ENCODE measurements around the gene FGF9.

The FGF9 gene

DNA sequence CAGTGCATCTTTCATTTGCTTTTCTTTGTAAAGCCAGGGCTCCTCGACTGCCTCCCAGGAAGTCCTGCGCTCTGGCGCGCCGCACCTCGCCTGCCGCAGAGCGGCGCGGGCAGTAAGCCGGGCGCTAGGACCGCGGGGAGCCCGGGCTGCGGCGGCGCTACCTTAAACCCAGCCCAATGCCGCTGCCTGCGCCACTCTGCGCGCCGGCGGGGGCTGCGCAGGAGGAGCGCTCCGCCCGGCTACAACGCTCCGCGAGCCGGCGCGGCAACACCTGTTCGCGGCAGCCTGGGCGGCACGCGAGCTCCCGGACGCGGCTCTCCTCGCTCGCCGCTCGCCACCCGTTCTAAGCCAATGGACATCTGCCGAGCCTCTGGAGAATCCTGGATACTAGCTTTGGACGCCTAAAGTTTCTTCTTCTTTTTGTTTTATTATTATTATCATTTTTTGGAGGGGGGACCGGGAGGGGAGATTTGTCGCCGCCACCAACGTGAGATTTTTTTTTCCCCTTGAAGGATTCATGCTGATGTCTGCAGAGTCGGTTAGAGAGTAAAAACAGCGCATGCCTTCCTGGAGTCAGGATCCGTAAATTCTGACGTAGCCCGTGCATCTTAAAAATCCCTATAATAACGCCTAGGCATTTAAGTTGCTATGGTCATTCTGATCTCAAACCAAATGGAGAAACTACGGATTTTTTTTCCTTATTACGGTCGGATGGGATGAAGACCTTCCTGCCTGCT lies at the start of gene FGF9:
FGF9 (plus strand) TSS at position 191 of the 737 bp plus-strand sequence. CDS start 840 bp downstream, outside the sequence.
- Histone ChIP-seq H3K9me3 (ENCODE audit: control insufficient read depth in 2 of 2, low read length in 2 of 2) (peaks cover 0 to 2% of the 10 kb centered on the region in 2 donors), H3K36me3 (ENCODE audit: control insufficient read depth in 2 of 2, insufficient read depth in 2 of 2, low read length in 2 of 2) (no peaks in the 10 kb centered on the region), H3K4me3 (ENCODE audit: low read length in 2 of 2) (peak within 1 kb of the TSS; percentile 75 to 76), H3K4me1 (ENCODE audit: control insufficient read depth in 2 of 2, insufficient read depth in 2 of 2, low read length in 2 of 2) (peaks cover 24 to 40% of the 10 kb centered on the region in 2 donors), H3K27me3 (ENCODE audit: control insufficient read depth in 2 of 2, insufficient read depth in 2 of 2, low read length in 2 of 2) (peaks cover 4 to 12% of the 10 kb centered on the region in 2 donors), H3K27ac (ENCODE audit: low read depth in 2 of 2, low read length in 2 of 2) (peak within 1 kb of the TSS in 1 of 2 donors; percentile 56), H3K9ac (ENCODE audit: low read depth in 1 of 2, low read length in 2 of 2) (peak within 1 kb of the TSS; percentile 38 to 57)

- Histone ChIP-seq H3K4me1 (ENCODE audit: control insufficient read depth in 2 of 2, insufficient read depth in 2 of 2, low read length in 2 of 2) (no peaks in the 10 kb centered on the region), H3K27ac (ENCODE audit: low read depth in 2 of 2, low read length in 2 of 2) (no peak overlapping the region), H3K27me3 (ENCODE audit: control insufficient read depth in 2 of 2, insufficient read depth in 2 of 2, low read length in 2 of 2) (no peaks in the 10 kb centered on the region), H3K9me3 (ENCODE audit: control insufficient read depth in 2 of 2, low read length in 2 of 2) (no peaks in the 10 kb centered on the region), H3K36me3 (ENCODE audit: control insufficient read depth in 2 of 2, insufficient read depth in 2 of 2, low read length in 2 of 2) (no peaks in the 10 kb centered on the region), H3K4me3 (ENCODE audit: low read length in 2 of 2) (no peak overlapping the region), H3K9ac (ENCODE audit: low read depth in 1 of 2, low read length in 2 of 2) (no peak overlapping the region)
These were observed 45.5 kb upstream of the FGF9 start for GRCh38 chr13:21625366-21625765.

DNA sequence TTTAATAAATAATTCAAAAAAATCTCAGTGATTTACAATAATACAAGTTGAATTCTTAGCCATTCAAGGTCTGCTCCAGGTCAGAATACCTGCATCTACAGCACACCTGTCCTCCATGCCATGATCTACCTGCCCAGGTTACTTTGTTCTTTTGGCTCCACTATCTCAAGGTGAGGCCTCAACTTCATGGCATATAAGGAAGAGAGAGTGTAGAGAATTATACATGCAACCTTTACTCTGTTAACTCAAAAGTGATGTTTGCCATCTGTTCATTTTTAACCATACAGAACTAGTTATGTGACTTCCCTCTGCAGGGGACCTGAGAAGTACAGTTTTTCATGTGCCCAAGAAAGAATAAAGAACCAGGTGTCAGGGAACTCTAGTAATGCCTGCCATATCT lies 38.7 kb upstream of the FGF9 start:
- Histone ChIP-seq H3K9ac (ENCODE audit: low read depth in 1 of 2, low read length in 2 of 2) (no peak overlapping the region), H3K9me3 (ENCODE audit: control insufficient read depth in 2 of 2, low read length in 2 of 2) (no peaks in the 10 kb centered on the region), H3K4me3 (ENCODE audit: low read length in 2 of 2) (no peak overlapping the region), H3K27me3 (ENCODE audit: control insufficient read depth in 2 of 2, insufficient read depth in 2 of 2, low read length in 2 of 2) (no peaks in the 10 kb centered on the region), H3K36me3 (ENCODE audit: control insufficient read depth in 2 of 2, insufficient read depth in 2 of 2, low read length in 2 of 2) (no peaks in the 10 kb centered on the region), H3K27ac (ENCODE audit: low read depth in 2 of 2, low read length in 2 of 2) (no peak overlapping the region), H3K4me1 (ENCODE audit: control insufficient read depth in 2 of 2, insufficient read depth in 2 of 2, low read length in 2 of 2) (no peaks in the 10 kb centered on the region)

- H3K4me1 ChIP-seq (ENCODE audit: control insufficient read depth in 2 of 2, insufficient read depth in 2 of 2, low read length in 2 of 2) = peaks cover 0 to 2% of the 10 kb centered on the region in 2 donors
- no peak overlapping the region for H3K4me3 ChIP-seq (ENCODE audit: low read length in 2 of 2)
- no peak overlapping the region for H3K9ac ChIP-seq (ENCODE audit: low read depth in 1 of 2, low read length in 2 of 2)
- H3K27ac ChIP-seq (ENCODE audit: low read depth in 2 of 2, low read length in 2 of 2) = no peak overlapping the region
- H3K9me3 ChIP-seq (ENCODE audit: control insufficient read depth in 2 of 2, low read length in 2 of 2) = no peaks in the 10 kb centered on the region
- no peaks in the 10 kb centered on the region for H3K36me3 ChIP-seq (ENCODE audit: control insufficient read depth in 2 of 2, insufficient read depth in 2 of 2, low read length in 2 of 2)
- no peaks in the 10 kb centered on the region for H3K27me3 ChIP-seq (ENCODE audit: control insufficient read depth in 2 of 2, insufficient read depth in 2 of 2, low read length in 2 of 2)
These were observed 34.2 kb upstream of the FGF9 start for GRCh38 chr13:21636656-21637055.

GRCh38 chr13:21637296-21637695 lies 33.6 kb upstream of the FGF9 start:
- Histone ChIP-seq H3K36me3 (ENCODE audit: control insufficient read depth in 2 of 2, insufficient read depth in 2 of 2, low read length in 2 of 2) (no peaks in the 10 kb centered on the region), H3K4me3 (ENCODE audit: low read length in 2 of 2) (peak overlapping the region in 1 of 2 donors; percentile 42), H3K27me3 (ENCODE audit: control insufficient read depth in 2 of 2, insufficient read depth in 2 of 2, low read length in 2 of 2) (no peaks in the 10 kb centered on the region), H3K9ac (ENCODE audit: low read depth in 1 of 2, low read length in 2 of 2) (no peak overlapping the region), H3K4me1 (ENCODE audit: control insufficient read depth in 2 of 2, insufficient read depth in 2 of 2, low read length in 2 of 2) (peaks cover 0 to 2% of the 10 kb centered on the region in 2 donors), H3K27ac (ENCODE audit: low read depth in 2 of 2, low read length in 2 of 2) (peak overlapping the region; percentile 34 to 38), H3K9me3 (ENCODE audit: control insufficient read depth in 2 of 2, low read length in 2 of 2) (no peaks in the 10 kb centered on the region)

DNA sequence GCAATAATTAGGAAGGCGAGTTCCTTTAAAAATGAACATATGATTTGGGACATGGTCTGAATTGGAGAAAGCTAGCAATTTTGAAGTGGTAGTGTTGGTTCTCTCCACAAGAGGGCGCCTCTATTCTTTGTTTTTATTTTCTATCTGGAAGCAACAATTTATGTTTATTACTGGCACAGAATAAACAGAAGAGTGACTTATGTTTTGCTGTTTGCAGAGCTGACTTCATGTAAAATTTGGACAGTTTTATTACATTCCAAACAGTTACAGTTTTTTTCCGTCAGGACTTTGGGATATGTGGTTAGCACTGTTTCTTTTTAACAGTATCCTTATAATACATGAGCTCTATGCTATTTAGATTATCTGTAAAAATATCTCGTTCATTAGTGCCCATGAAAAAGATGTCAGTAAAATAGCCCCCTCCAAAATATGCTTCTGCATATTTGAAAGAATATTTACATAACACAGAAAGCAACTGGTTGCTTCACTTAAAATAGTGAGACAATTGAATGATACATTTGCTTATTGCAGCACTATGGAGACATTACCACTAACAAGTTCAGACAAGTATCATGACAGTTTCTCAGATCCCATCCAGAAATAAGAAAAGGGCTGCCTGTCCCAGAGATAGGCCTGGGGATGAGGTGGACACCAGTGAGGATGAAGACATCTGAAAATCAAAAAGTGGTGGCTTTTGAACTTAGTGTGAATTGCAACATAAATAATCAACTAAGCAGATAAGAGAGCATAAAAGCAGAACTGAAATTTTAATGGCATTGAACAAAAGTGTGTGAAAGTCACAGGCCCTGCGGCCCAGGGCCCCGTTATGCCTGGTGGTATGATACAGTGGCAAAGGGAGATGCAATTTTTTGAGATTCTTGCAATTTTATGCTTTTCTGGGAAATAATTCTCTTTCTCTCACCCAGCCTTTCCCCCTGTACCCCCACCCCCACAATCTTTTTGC lies 32.3 kb upstream of the FGF9 start:
- Histone ChIP-seq H3K27me3 (ENCODE audit: control insufficient read depth in 2 of 2, insufficient read depth in 2 of 2, low read length in 2 of 2) (no peaks in the 10 kb centered on the region), H3K27ac (ENCODE audit: low read depth in 2 of 2, low read length in 2 of 2) (no peak overlapping the region), H3K9ac (ENCODE audit: low read depth in 1 of 2, low read length in 2 of 2) (no peak overlapping the region), H3K36me3 (ENCODE audit: control insufficient read depth in 2 of 2, insufficient read depth in 2 of 2, low read length in 2 of 2) (no peaks in the 10 kb centered on the region), H3K4me3 (ENCODE audit: low read length in 2 of 2) (no peak overlapping the region), H3K4me1 (ENCODE audit: control insufficient read depth in 2 of 2, insufficient read depth in 2 of 2, low read length in 2 of 2) (peaks cover 0 to 2% of the 10 kb centered on the region in 2 donors), H3K9me3 (ENCODE audit: control insufficient read depth in 2 of 2, low read length in 2 of 2) (no peaks in the 10 kb centered on the region)

GRCh38 chr13:21639561-21639960 lies 31.3 kb upstream of the FGF9 start:
- Histone ChIP-seq H3K36me3 (ENCODE audit: control insufficient read depth in 2 of 2, insufficient read depth in 2 of 2, low read length in 2 of 2) (no peaks in the 10 kb centered on the region), H3K9ac (ENCODE audit: low read depth in 1 of 2, low read length in 2 of 2) (no peak overlapping the region), H3K27ac (ENCODE audit: low read depth in 2 of 2, low read length in 2 of 2) (no peak overlapping the region), H3K4me3 (ENCODE audit: low read length in 2 of 2) (no peak overlapping the region), H3K27me3 (ENCODE audit: control insufficient read depth in 2 of 2, insufficient read depth in 2 of 2, low read length in 2 of 2) (no peaks in the 10 kb centered on the region), H3K9me3 (ENCODE audit: control insufficient read depth in 2 of 2, low read length in 2 of 2) (no peaks in the 10 kb centered on the region), H3K4me1 (ENCODE audit: control insufficient read depth in 2 of 2, insufficient read depth in 2 of 2, low read length in 2 of 2) (peaks cover 0 to 2% of the 10 kb centered on the region in 2 donors)

DNA sequence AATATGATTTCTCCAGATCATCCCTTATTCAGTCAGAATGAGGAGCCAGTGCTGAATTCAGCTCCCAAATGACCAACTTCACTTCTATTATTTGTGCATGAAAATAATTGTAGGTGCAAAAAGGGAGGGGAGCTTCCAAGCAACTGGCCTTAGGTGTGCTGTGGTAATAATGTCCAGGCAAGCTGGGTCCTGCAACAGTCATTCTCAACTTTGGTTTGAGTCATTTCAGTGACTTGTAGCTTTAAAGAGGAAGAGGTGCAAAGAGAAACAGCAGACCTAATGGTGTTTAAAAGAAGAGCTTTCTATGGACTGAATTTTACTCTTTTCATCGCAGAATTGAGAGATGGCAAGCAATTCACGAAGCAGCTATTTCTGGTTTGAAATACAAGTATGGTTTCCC lies 29.2 kb upstream of the FGF9 start:
- no peaks in the 10 kb centered on the region for H3K9me3 ChIP-seq (ENCODE audit: control insufficient read depth in 2 of 2, low read length in 2 of 2)
- H3K4me1 ChIP-seq (ENCODE audit: control insufficient read depth in 2 of 2, insufficient read depth in 2 of 2, low read length in 2 of 2) = peaks cover 0 to 2% of the 10 kb centered on the region in 2 donors
- H3K36me3 ChIP-seq (ENCODE audit: control insufficient read depth in 2 of 2, insufficient read depth in 2 of 2, low read length in 2 of 2) = no peaks in the 10 kb centered on the region
- H3K4me3 ChIP-seq (ENCODE audit: low read length in 2 of 2) = no peak overlapping the region
- no peaks in the 10 kb centered on the region for H3K27me3 ChIP-seq (ENCODE audit: control insufficient read depth in 2 of 2, insufficient read depth in 2 of 2, low read length in 2 of 2)
- H3K27ac ChIP-seq (ENCODE audit: low read depth in 2 of 2, low read length in 2 of 2) = no peak overlapping the region
- H3K9ac ChIP-seq (ENCODE audit: low read depth in 1 of 2, low read length in 2 of 2) = no peak overlapping the region

DNA sequence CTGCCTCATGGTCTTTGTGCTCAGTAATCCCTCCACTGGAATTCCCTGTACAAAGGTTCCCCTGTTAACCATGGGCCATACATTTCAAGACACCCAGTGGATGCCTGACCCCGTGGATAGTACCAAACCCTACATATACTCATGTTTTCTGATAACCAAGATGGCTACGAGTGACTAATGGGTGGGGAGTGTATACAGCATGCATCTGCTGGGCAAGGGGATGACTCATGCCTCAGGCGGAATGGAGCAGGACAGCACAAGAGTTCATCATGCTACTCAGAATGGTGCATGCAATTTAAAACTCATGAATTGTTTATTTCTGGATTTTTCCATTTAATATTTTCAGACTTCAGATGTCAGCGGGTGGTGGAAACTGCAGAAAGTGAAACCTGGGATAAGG lies 13.3 kb upstream of the FGF9 start:
- H3K27ac ChIP-seq (ENCODE audit: low read depth in 2 of 2, low read length in 2 of 2) = no peak overlapping the region
- H3K36me3 ChIP-seq (ENCODE audit: control insufficient read depth in 2 of 2, insufficient read depth in 2 of 2, low read length in 2 of 2) = no peaks in the 10 kb centered on the region
- H3K4me3 ChIP-seq (ENCODE audit: low read length in 2 of 2) = no peak overlapping the region
- no peaks in the 10 kb centered on the region for H3K27me3 ChIP-seq (ENCODE audit: control insufficient read depth in 2 of 2, insufficient read depth in 2 of 2, low read length in 2 of 2)
- no peak overlapping the region for H3K9ac ChIP-seq (ENCODE audit: low read depth in 1 of 2, low read length in 2 of 2)
- no peaks in the 10 kb centered on the region for H3K9me3 ChIP-seq (ENCODE audit: control insufficient read depth in 2 of 2, low read length in 2 of 2)
- H3K4me1 ChIP-seq (ENCODE audit: control insufficient read depth in 2 of 2, insufficient read depth in 2 of 2, low read length in 2 of 2) = peaks cover 0 to 13% of the 10 kb centered on the region in 2 donors

DNA sequence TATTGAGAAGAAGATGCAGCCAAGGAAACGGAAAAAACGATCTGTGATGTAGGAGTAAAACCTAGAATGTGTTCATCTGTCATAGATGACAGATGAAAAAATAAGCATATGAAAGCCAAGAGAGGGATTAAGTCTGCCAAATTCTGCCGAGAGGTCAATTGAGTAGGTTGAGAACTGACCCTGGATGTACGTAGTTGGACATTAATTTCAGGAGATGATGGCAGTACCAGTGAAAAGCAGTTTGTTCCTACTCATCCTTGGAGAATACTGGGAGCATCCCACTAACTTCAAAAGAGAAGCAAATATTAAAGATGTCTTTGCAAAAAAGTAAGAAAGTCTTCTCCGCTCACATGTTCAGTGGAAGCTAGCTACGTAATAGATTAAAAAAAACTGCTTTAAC lies 11.8 kb upstream of the FGF9 start:
- Histone ChIP-seq H3K9me3 (ENCODE audit: control insufficient read depth in 2 of 2, low read length in 2 of 2) (no peaks in the 10 kb centered on the region), H3K4me1 (ENCODE audit: control insufficient read depth in 2 of 2, insufficient read depth in 2 of 2, low read length in 2 of 2) (peaks cover 3 to 22% of the 10 kb centered on the region in 2 donors), H3K27ac (ENCODE audit: low read depth in 2 of 2, low read length in 2 of 2) (no peak overlapping the region), H3K4me3 (ENCODE audit: low read length in 2 of 2) (no peak overlapping the region), H3K9ac (ENCODE audit: low read depth in 1 of 2, low read length in 2 of 2) (no peak overlapping the region), H3K36me3 (ENCODE audit: control insufficient read depth in 2 of 2, insufficient read depth in 2 of 2, low read length in 2 of 2) (no peaks in the 10 kb centered on the region), H3K27me3 (ENCODE audit: control insufficient read depth in 2 of 2, insufficient read depth in 2 of 2, low read length in 2 of 2) (no peaks in the 10 kb centered on the region)
